CMK (cell line): ENCODE measurements around the gene CRTC3.

ENCODE experiments used
- DNase-seq: peaks from one replicate; pipeline ENCODE4 v3.0.0-alpha.2; 2010; ENCODE audit warnings: low read depth

The CRTC3 gene

DNA sequence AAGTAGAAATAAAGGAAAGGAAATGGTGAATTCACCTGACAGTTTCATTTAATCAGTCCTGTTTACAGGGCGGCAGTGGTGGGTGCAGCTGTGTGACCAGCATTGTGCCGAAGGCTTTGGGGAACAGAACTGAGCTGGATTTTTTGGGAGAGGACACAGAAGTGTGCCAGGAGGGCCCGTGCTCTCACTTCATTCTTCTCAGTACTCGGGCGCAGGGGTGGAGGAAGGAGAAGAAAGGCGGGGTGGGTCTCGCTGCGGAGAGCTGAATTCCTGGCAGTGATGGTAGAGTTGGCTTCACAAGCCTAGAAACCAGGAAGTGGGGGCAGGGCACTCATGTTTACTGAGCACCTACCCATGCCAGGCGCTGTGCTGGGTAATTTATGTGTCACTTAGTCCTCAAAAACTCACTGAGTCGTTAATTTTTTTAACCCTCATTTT is 64.6 kb downstream of the CRTC3 start:
- no peak for DNase-seq

DNA sequence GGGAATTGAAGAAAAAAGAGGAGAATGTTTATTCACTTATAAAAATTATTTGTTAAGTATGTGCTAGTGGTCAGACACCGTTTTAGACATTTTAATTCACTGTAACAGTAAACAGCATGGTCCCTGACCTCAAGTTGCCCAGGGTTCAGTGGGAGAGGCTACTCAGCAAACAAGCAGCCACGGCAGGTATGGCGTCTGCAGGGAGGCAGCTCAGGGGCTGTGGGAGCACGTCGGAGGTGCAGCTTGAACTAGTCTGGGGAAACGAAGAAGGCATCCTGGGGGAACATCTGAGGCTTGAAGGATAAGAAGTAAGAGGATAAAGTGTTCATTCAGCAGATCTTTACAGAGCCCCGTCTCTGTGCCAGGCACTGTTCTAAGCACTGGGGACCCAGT is 66.0 kb downstream of the CRTC3 start:
- no peak for DNase-seq

DNA sequence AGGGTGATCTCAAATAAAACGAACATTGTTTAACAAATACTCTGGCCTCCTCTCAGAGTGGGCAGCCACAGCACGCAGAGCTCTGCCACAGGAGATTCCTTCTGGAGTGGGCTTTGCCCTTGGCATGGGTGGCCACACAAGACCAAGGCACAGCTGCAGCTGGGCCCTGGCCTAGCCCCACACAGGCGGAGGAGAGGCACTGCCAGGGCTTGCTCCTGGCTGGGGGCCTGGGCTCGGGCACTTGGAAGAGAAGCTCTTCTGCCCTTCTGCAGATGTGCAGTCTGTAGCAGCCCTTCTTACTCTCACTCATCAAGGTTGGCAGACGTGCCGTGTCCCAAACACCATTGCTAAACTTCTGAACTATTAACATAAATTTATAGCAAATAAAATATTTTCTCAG is 67.2 kb downstream of the CRTC3 start:
- no peak for DNase-seq

DNA sequence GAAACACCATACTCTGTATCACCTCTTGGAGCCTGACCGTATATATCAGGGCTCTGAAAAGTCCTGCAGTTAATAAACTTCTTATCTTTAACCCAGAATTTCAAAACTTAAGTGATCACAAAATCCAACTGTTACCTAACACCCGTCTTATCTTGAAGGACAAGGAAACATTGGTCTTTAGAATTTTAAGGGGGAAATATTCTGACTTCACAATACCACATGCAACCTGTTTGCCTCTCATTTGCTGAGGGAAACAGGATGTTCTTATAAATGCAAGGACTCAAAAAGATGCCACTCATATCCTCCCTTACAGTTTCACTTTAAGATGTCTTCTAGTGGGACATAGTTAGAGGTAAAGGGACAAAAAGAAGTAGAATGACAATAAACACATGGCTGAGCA is 67.9 kb downstream of the CRTC3 start:
- no peak for DNase-seq

DNA sequence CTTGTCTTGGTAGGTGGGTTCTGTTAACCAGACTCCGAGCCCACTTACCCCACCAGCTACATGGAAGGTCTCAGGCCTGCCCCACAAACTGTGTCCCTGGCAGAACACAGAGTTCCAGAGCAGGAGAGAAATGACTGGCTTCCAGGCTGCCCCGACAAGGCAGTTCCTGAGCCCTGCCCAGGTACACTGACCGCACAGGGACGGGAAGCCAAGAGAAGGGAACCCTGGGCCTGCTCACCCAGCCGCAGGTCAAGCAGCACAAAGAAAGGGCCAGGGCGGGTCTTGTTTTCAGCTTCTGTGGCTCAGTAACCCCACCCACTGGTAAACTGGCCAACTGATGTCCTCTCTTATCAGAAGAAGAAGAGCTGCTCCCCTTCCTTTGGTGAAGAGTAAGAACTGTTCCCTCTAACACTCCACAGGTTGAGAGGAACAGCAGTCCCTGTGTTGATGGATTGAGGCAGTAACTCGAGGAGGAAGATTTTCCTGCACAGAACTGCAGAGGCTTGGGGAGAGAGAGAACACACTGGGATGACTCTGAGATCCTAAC is 68.4 kb downstream of the CRTC3 start:
- peak; percentile 58 for DNase-seq

DNA sequence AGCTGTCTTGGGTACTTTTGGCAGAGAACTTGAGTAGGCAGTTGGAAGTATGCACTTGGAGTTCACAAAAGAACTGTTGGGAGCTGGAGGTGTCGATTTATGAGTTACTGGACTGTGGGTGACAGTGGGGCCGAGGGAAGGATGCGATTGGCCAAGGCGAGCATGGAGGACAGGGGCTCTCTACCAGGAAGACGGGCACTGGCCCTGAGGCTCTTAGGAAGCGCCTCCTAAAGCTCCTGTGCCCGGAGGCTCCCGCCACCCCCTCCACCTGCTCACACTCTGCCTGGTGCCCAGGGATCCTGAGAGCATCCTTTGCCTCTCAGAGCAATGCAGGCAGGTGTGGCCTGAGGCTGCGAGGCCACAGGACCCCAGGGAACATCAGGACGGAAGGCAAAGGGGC is 69.0 kb downstream of the CRTC3 start:
- no peak for DNase-seq

DNA sequence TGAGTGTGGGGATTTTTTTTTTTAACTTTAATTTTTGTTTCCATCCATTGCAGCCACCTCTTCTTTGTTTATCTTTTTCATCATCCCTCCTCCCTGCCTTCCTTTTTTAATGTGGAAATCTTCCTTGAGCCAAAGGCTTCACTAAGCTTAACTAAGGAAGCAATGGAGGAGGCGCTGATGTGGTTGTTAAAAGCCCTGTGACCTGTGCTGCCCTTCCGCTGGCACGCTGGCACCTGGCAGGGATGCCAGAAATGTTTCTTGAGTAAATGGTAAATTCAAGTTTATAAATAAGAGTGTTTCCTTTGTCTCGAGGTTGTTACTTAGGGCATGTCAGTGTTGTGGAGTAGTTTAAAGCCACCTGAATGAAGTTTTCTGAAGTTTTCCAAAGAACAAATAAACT is 69.4 kb downstream of the CRTC3 start:
- no peak for DNase-seq

DNA sequence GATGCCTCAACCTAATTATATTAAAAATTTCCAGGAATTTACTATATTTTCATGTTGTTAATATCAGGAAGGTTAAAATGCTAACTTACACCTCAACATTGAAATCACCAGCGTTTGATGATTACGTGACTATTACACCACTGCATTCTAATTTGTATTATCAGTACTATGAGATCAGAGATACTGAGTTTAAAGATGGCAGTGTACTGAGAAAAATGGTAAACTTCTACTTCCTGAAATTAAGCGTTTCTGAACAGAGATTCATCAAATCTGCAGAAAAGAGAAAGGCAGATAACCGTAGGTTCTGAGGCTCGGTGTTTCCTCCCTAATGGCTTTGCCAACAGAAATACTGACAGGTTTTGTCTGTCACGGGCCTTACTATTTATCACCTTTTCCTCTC is 69.9 kb downstream of the CRTC3 start:
- no peak for DNase-seq

DNA sequence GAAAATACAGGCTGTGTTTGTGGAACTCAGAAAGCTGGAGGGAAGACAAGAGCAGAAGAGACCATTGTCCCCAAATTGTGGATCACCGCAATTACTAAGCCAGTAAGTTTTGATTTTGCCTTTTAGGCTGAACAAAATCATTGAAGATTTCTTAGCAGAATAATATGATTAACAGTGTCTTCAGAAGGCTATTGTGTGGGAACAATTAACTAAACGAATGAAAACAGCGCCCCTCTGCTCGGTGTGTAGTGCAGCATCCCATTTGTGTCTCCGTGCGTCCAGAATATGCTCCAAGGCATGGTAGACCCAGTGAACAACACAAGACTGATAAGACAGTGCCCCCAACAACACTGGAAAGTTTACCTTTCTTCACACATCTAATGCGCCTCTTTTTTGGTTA is 71.2 kb downstream of the CRTC3 start:
- no peak for DNase-seq

DNA sequence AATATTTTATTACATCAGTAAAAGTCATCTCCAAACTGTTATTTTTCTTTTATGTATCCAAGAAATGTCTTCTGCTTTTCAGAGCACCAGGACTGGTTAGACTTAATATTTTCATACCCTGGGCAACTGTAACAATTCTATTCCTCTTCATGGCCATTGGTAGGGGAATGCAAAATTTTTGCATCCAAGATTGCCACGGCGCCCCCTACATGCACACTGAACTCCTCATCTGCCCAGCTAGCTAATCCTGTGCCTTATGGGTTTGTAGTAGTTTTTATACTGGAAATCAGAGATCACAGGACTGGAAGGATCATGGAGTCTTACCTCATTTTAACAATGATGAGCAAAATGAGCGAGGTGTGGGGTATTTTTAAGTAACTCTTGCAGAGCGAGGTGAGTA is 74.2 kb downstream of the CRTC3 start:
- DNase-seq = peak; percentile 9

DNA sequence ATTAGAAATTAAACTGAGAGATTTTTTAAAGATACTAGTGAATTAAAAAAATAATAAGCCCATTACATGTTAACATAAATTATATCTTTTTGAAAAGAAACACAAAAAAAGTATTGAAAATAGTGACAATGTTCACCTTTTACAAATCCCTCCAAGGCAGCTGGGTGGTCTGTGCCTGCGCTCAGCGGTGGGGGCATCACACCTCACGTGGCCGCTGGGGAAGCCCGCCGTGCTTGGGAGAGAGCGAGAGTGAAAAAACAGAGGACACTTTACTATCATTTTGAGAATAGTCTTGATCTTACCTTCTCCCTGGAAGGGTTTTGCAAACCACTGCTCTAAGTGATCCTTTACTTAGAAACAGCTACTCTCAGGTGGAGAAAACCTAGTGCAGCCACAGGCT is 76.9 kb downstream of the CRTC3 start:
- no peak for DNase-seq

DNA sequence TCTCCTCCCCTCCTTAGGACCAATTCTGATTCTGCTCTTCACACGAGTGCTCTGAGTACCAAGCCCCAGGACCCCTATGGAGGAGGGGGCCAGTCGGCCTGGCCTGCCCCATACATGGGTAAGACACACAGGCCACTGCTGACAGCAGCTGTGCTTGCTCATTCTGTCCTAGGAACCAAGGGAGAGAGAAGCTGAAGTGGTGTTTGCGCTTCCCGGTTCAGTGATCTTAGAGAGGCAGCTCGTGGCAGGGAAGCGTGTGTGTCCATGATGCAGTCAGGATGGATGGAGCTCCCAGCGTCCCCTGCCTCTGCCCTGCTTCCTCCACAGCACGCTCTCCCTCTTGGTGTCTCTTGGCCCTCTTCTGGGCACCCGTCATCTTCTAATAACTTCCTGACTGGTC is 77.6 kb downstream of the CRTC3 start:
- no peak for DNase-seq

DNA sequence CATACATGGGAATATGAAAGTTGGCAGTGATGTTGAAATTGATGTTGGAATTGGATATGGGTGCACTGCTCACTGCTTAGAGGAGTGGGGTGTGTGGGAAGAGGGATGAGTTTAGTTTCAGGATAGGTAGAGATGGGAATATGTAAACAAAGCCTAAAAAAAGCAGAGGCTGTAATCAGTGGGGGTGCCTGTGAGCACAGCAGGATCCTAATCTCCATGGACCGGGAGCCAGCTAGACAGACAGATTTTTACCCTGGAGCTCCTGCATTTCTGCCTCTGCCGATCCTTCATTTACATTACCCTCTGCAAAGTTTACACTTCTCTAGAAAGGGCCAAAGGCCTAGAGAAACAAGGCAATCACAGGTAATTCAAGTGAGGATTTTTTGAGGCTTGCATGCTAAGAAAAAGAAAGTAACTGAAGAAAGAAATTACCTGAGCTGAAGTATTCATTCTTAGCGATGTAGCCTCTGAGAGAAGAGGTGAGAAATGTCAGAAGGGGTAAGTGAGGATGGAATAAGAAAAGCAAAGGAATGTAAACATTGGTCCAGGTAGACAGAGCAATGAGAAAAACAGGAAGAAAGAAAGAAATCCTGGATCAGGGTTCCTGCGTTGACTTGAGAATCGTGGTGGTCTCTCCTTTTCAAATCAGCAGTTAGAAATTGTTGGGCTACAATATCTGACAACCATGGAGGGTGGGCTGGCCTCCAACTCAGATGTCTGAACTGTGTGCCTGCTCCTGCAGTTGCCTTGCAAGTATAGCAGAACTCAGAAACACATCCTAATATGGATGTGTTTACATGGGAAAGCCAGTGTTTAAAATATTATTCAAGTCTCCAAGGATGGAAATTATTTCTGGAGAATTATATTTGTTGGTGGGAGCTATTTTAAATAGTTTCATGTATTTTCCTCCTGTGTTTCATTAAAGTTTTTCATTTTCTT is 79.8 kb downstream of the CRTC3 start:
- DNase-seq = no peak

DNA sequence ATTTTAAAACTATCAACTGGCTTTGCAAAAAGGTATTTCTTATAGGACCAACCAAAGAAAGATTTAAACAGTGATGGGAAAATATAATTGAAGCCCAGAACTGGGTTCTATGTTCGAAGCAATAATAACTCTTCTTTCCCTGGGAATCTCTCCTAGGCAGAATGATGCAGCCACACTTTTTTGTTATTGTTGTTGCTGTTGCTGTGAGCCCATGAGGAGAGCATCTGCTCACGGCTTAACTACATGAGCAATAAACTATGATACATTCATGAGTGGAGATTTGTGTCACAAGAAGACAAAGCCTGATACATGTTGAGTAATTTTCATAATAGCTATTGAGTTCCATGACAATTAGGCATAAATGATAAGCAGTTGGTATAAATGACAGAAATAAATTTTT is 80.5 kb downstream of the CRTC3 start:
- no peak for DNase-seq

DNA sequence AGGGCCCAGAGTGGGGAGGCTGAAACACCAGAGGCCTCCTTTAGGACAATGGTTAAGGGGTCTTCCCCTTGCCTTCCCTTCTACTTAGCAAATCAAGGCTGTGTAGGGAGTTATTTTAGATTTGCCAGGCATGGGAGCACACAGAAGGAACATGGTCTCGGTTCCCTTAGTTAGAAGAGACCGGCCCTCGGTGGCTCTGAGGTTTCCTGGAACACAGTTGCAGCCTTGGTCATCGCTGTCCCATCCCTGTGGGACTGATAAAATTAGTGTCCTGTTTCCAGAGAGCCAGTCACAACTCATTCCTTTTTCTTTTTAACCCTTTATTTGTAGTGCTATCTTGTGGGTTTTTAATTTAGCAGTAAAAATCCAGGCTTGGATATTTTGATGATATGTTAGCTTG is 81.4 kb downstream of the CRTC3 start:
- no peak for DNase-seq

DNA sequence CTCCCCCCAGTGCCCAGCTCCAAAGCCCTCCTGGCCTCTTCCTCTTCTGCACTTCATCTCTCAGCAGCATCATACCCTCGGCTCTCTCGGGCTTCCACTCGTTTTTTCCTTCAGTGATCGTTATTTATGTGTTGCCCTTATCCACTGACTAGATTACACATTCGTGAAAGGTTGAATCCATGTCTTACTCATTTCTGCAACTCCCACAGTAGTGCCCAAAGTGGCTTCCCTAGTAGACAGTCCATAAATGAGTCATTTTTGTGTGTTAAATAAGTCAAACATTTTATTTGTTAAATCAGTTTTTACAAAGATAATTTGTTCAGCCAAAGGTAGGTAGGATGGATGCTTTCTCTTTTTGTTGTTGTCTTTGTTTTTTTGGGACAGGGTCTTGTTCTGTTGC is 87.4 kb downstream of the CRTC3 start:
- DNase-seq = no peak

DNA sequence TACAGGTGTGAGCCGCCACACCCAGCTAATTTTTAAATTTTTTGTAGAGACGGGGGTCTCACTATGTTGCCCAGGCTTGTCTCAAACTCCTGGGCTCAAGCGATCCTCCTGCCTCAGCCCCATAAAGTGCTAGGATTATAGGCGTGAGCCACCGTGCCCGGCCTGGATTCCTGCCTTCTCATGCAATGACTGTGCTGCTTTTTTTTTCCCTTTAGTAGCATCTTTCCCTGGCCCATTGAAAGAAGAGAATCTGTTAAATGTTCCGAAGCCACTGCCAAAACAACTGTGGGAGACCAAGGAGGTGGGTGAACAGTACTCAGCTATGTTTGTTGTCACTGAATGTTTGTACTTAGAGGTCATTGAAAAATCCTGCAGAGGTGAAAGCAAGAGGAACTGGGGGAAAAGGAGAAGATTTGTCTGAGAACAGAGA is 88.0 kb downstream of the CRTC3 start:
- no peak for DNase-seq

DNA sequence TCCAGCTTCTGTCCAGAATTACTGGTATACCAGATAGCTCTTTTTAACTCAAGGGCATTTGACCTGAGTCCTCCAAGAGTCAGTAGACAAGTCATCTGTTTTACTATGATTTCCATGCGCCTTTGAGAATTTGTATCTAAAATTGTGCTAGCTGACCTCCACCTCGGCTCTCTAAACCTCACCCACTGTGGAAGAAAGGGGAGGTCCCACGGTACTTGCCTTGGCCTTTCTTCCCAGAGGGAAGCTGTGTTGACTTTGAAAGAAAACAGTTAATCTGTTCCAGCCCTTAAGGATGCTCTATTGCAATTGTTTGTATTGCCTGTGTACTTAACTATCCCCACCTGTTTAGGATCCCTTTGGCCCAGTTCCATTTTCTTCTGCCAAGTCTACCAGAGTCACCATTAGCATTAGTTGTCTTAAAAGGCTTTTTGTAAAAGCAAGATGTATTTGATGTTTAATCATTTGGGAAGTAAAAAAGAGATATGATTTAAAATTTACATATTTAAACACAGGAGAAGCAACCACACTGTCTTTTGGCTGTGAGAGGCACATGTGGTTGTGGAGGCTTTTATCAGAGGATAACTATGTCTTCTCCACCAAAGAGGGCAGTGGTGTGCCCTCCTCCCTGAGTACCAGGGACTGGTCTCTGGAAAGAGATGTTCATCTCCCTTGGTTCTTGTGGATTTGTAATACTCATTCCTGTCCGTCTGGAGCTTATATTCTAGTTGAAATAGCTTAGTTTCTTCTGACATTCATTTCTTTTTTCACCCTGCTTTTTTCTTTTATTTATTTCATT is 88.8 kb downstream of the CRTC3 start:
- no peak for DNase-seq

DNA sequence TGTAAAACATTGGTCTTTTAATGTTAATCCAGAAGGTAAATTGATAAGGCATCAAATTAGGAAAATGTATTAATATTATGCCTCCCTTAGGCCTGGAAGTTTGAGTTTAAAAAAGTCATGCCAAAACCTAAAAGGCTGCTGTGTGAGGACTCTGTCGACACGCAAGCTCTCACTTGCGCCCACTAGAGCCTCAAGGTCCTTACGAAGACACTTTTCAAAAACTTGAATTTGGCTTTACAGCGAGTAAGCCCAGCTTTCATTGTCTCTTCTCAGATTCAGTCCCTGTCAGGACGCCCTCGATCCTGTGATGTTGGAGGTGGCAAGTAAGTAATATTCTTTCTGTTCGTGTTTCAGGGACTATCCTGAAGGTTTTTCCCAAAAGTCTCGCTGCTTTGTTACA is 89.7 kb downstream of the CRTC3 start:
- DNase-seq = no peak

DNA sequence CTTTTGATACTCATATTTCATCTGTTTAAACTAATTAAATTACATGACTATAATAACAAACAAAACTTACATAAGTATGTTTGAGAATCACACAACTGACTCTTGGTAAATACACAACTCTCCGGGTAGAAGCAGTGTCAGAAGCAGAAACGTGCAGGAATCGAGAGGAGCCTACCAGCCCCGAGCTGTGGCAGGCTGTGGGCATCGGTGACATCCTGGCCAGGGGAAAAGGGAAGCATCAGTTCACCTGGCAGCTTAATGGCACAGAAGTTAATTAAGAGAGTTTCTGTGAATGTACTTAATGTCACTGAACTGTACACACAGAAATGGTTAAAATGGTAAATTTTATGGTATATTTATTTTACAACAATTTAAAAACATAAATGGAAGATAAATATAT is 90.2 kb downstream of the CRTC3 start:
- DNase-seq = no peak

DNA sequence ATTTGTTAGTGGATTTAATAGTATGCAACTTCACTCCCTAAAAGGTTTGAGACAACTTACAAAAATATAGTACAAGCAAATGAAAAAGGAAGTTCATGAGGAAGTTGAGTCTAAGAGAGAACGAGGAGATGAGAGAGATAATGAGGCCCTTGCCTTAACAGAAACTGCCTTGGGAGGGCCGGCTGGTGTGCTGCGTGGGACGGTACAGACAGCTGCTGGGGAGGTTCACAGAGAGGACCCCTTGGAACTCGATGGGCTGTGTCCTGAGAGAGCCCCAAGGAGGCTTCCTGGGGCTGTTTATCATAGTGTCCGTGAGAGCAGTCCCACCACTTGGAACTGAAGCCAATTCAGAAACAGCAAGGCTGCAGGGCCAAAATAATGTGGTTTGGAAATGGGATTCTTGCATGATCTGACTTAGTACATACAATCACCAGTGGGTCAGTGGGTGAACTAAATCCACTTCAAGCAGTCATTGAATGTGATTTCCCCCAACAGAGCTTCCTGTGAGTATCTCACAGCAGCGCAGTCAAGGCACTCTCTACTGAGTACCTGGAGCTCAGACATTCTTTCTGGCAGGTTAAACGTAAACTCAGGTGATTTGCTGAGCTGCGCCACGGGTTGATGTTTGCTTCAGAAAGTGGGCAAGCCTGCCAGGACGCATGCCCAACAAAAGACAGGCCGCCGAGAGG is 90.8 kb downstream of the CRTC3 start:
- no peak for DNase-seq

DNA sequence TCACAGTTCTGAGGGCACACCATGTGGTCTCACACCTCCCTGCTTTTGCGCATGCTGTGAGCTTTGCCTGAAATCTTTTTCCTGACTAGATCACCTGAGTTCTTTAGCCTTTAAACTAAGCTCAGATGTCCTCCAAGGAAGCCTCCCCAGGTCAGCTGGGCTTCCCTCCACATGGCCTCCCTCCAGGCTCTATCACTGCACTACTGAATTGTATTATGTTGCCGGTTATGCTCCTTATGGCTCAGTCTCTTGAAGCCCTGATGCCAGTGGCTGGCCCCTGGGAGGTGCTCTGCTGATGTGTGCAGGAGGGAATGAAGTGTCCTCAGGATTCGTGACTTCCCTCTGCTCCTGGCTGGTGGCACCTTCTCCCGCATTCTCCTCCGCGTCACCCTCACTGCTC is 94.1 kb downstream of the CRTC3 start:
- no peak for DNase-seq
